WTC11 (cell line): ENCODE data around the gene ADH7. TPM values are rescaled to one million over a fixed set of nuclear protein-coding genes. Genes with fewer than 3 reads are reported as not detected.
A peak's percentile ranks its signal among the peaks of the same experiment; 100 is the strongest.
"Not testable (repeated sequence)": the region's sequence is repeated elsewhere in the genome, so short reads cannot be mapped to it uniquely, and the experiment has no call there.

Experiments used
- ATAC-seq: fragments of 200-7000 bp; cut with Tn5 transposase; 2 replicates; pipeline ENCODE4 v1.10.0; 2021; ENCODE audit warnings: mild to moderate bottlenecking, moderate library complexity
- CTCF ChIA-PET: fragments of 300-600 bp; sonication (Branson Sonifier 250); formaldehyde crosslinking; loops from one replicate; lab custom pipeline; 2021; ENCODE audit warnings: antibody characterized with exemption; lab: Charles Lee
- POLR2A ChIA-PET: fragments of 350-600 bp; sonication (Branson Sonifier 250); formaldehyde crosslinking; loops from one replicate; lab custom pipeline; 2021; ENCODE audit warnings: antibody characterized with exemption; lab: Charles Lee
- DNase-seq: peaks from one replicate; pipeline ENCODE4 v3.0.0; 2021; ENCODE audit warnings: low spot score
- H3K27ac Mint-ChIP-seq: 2 replicates; pipeline ENCODE4 v1.8.0; 2021; ENCODE audit warnings: mixed read lengths
- H3K27me3 Mint-ChIP-seq: 2 replicates; pipeline ENCODE4 v1.8.0; 2021; ENCODE audit warnings: low read depth, mild to moderate bottlenecking, moderate library complexity, mixed read lengths
- H3K36me3 Mint-ChIP-seq: 2 replicates; pipeline ENCODE4 v1.8.0; 2021; ENCODE audit warnings: mixed read lengths
- H3K4me1 Mint-ChIP-seq: 2 replicates; pipeline ENCODE4 v1.8.0; 2022; ENCODE audit warnings: mixed read lengths
- H3K4me3 Mint-ChIP-seq: 2 replicates; pipeline ENCODE4 v1.8.0; 2021; ENCODE audit warnings: mild to moderate bottlenecking, moderate library complexity, mixed read lengths
- H3K9me3 Mint-ChIP-seq: 2 replicates; pipeline ENCODE4 v1.8.0; 2021; ENCODE audit warnings: mixed read lengths
- AR ChIP-seq: fragments of 250-450 bp; sonication (Bioruptor Pico); IDR thresholded peaks from 2 replicates; pipeline ENCODE4 v1.9.0; 2021; ENCODE audit warnings: mild to moderate bottlenecking
- ATF1 ChIP-seq: sonication (generic); formaldehyde crosslinking; IDR thresholded peaks from 2 replicates; pipeline ENCODE4 v1.8.1; 2023; ENCODE audit warnings: mild to moderate bottlenecking, moderate library complexity, missing genetic modification reagents
- ATF3 ChIP-seq: sonication (generic); formaldehyde crosslinking; conservative IDR thresholded peaks from 2 replicates; pipeline ENCODE4 v1.8.1; 2022; ENCODE audit warnings: mild to moderate bottlenecking, missing genetic modification reagents
- EMX1 ChIP-seq: fragments of 250-450 bp; sonication (Bioruptor Pico); IDR thresholded peaks from 2 replicates; pipeline ENCODE4 v1.8.0; 2021; ENCODE audit warnings: mild to moderate bottlenecking
- GABPB1 ChIP-seq: sonication (generic); formaldehyde crosslinking; IDR thresholded peaks from 2 replicates; pipeline ENCODE4 v1.8.1; 2023; ENCODE audit warnings: mild to moderate bottlenecking, missing genetic modification reagents
- GRHL2 ChIP-seq: fragments of 250-450 bp; sonication (Bioruptor Pico); IDR thresholded peaks from 2 replicates; pipeline ENCODE4 v1.8.0; 2022; ENCODE audit warnings: mild to moderate bottlenecking, moderate library complexity; ENCODE audit not compliant: insufficient replicate concordance, severe bottlenecking
- NFATC4 ChIP-seq: fragments of 250-450 bp; sonication (Bioruptor Pico); IDR thresholded peaks from 2 replicates; pipeline ENCODE4 v1.9.0; 2021; ENCODE audit warnings: mild to moderate bottlenecking
- NR1H2 ChIP-seq: sonication (generic); formaldehyde crosslinking; IDR thresholded peaks from 2 replicates; pipeline ENCODE4 v1.9.0; 2021; ENCODE audit warnings: mild to moderate bottlenecking, moderate library complexity, missing genetic modification reagents
- SMAD4 ChIP-seq: sonication (generic); formaldehyde crosslinking; IDR thresholded peaks from 2 replicates; pipeline ENCODE4 v1.8.0; 2022; ENCODE audit warnings: mild to moderate bottlenecking, missing genetic modification reagents
- SOX15 ChIP-seq: fragments of 250-450 bp; sonication (Bioruptor Pico); IDR thresholded peaks from 2 replicates; pipeline ENCODE4 v1.9.0; 2021; ENCODE audit warnings: mild to moderate bottlenecking
- ZNF263 ChIP-seq: sonication (generic); formaldehyde crosslinking; IDR thresholded peaks from 2 replicates; pipeline ENCODE4 v1.8.1; 2022; ENCODE audit warnings: low read depth, mild to moderate bottlenecking, moderate library complexity, missing genetic modification reagents
- ZNF281 ChIP-seq: sonication (generic); formaldehyde crosslinking; IDR thresholded peaks from 2 replicates; pipeline ENCODE4 v1.8.0; 2023; ENCODE audit warnings: mild to moderate bottlenecking, missing genetic modification reagents
- ZNF317 ChIP-seq: sonication (generic); formaldehyde crosslinking; IDR thresholded peaks from 2 replicates; pipeline ENCODE4 v1.8.1; 2023; ENCODE audit warnings: low read depth, mild to moderate bottlenecking, moderate library complexity, missing genetic modification reagents, borderline replicate concordance
- total RNA-seq: library from RNA; stranded (reverse); gene quantifications from 3 replicates; pipeline ENCODE4 v1.2.3, GENCODE V29; 2021
- TF ChIP-seq, protein P1 (sequence below): fragments of 250-450 bp; sonication (Bioruptor Pico); IDR thresholded peaks from 2 replicates; pipeline ENCODE4 v1.9.0; 2021; ENCODE audit warnings: moderate library complexity, mild to moderate bottlenecking, inconsistent platforms, borderline replicate concordance
- TF ChIP-seq, protein P2 (sequence below): fragments of 200-600 bp; IDR thresholded peaks from 2 replicates; pipeline ENCODE4 v1.8.0; 2022; ENCODE audit warnings: antibody characterized with exemption
- TF ChIP-seq, protein P3 (sequence below): sonication (generic); formaldehyde crosslinking; IDR thresholded peaks from 2 replicates; pipeline ENCODE4 v1.8.1; 2023; ENCODE audit warnings: mild to moderate bottlenecking, missing genetic modification reagents
- TF ChIP-seq, protein P4 (sequence below): fragments of 250-450 bp; sonication (Bioruptor Pico); IDR thresholded peaks from 2 replicates; pipeline ENCODE4 v1.8.0; 2021; ENCODE audit warnings: mild to moderate bottlenecking

ADH7 gene
- total RNA-seq, 1 experiment from 2014 or later: not detected

GRCh38 chr4:99430106-99430505 lies 5.0 kb downstream of the ADH7 start (continued):
- no peak for TF ChIP-seq ZNF281 (CRISPR knock-in tag)
- TF ChIP-seq, protein P1, sequence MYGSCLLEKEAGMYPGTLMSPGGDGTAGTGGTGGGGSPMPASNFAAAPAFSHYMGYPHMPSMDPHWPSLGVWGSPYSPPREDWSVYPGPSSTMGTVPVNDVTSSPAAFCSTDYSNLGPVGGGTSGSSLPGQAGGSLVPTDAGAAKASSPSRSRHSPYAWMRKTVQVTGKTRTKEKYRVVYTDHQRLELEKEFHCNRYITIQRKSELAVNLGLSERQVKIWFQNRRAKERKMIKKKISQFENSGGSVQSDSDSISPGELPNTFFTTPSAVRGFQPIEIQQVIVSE (CRISPR knock-in tag): no peak
- no peak for TF ChIP-seq ZNF263 (CRISPR knock-in tag)
- no peak for TF ChIP-seq ATF3 (CRISPR knock-in tag)
- TF ChIP-seq, all 79 proteins: peak for 0

DNA sequence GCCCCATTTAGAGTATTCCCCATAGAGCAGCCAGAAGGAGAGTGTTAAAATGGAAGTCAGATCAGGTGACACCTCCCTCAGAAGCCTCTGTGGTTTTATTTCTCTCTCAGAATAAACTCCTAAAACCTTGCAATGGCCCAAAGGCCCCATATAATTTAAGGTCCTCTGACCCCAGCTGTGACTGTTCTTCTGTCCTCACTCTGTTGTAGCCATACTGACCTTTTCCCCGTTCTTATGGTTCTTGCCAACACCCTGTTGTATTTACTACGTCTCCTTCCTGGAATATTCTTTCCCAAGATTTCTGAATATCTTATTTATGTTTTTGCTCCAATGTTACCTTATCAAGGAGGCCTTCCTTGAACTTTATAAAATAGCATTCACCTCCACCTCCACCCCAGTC lies 18.0 kb downstream of the ADH7 start:
- Mint-ChIP-seq H3K9me3 (peaks cover 18% of the 10 kb centered on the region), H3K4me1 (no peaks in the 10 kb centered on the region), H3K27me3 (no peaks in the 10 kb centered on the region), H3K27ac (no peak overlapping the region), H3K36me3 (0 out of 2 replicates have a peak, but pooled peaks cover 3% of the 10 kb centered on the region), H3K4me3 (no peak overlapping the region)
- no peak for TF ChIP-seq GABPB1 (CRISPR knock-in tag)
- no peak for TF ChIP-seq SOX15
- TF ChIP-seq ZNF317 (CRISPR knock-in tag): no peak
- no peak for TF ChIP-seq NFATC4
- no peak for TF ChIP-seq AR (CRISPR knock-in tag)
- TF ChIP-seq ATF1 (CRISPR knock-in tag): no peak
- TF ChIP-seq, protein P2, sequence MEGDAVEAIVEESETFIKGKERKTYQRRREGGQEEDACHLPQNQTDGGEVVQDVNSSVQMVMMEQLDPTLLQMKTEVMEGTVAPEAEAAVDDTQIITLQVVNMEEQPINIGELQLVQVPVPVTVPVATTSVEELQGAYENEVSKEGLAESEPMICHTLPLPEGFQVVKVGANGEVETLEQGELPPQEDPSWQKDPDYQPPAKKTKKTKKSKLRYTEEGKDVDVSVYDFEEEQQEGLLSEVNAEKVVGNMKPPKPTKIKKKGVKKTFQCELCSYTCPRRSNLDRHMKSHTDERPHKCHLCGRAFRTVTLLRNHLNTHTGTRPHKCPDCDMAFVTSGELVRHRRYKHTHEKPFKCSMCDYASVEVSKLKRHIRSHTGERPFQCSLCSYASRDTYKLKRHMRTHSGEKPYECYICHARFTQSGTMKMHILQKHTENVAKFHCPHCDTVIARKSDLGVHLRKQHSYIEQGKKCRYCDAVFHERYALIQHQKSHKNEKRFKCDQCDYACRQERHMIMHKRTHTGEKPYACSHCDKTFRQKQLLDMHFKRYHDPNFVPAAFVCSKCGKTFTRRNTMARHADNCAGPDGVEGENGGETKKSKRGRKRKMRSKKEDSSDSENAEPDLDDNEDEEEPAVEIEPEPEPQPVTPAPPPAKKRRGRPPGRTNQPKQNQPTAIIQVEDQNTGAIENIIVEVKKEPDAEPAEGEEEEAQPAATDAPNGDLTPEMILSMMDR: no peak
- TF ChIP-seq SMAD4: no peak
- TF ChIP-seq NR1H2 (CRISPR knock-in tag): no peak
- TF ChIP-seq EMX1 (CRISPR knock-in tag): no peak
- TF ChIP-seq, protein P3, sequence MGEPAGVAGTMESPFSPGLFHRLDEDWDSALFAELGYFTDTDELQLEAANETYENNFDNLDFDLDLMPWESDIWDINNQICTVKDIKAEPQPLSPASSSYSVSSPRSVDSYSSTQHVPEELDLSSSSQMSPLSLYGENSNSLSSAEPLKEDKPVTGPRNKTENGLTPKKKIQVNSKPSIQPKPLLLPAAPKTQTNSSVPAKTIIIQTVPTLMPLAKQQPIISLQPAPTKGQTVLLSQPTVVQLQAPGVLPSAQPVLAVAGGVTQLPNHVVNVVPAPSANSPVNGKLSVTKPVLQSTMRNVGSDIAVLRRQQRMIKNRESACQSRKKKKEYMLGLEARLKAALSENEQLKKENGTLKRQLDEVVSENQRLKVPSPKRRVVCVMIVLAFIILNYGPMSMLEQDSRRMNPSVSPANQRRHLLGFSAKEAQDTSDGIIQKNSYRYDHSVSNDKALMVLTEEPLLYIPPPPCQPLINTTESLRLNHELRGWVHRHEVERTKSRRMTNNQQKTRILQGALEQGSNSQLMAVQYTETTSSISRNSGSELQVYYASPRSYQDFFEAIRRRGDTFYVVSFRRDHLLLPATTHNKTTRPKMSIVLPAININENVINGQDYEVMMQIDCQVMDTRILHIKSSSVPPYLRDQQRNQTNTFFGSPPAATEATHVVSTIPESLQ (CRISPR knock-in tag): no peak
- TF ChIP-seq, protein P4, sequence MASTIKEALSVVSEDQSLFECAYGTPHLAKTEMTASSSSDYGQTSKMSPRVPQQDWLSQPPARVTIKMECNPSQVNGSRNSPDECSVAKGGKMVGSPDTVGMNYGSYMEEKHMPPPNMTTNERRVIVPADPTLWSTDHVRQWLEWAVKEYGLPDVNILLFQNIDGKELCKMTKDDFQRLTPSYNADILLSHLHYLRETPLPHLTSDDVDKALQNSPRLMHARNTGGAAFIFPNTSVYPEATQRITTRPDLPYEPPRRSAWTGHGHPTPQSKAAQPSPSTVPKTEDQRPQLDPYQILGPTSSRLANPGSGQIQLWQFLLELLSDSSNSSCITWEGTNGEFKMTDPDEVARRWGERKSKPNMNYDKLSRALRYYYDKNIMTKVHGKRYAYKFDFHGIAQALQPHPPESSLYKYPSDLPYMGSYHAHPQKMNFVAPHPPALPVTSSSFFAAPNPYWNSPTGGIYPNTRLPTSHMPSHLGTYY (CRISPR knock-in tag): no peak
- TF ChIP-seq GRHL2: no peak
- CTCF ChIA-PET: no interaction called here
- POLR2A ChIA-PET: no interaction called here
- DNase-seq: no peak
- no peak for ATAC-seq

- H3K9me3 Mint-ChIP-seq, H3K36me3 Mint-ChIP-seq, ATAC-seq, H3K27me3 Mint-ChIP-seq, H3K4me1 Mint-ChIP-seq, H3K27ac Mint-ChIP-seq, H3K4me3 Mint-ChIP-seq, CTCF ChIA-PET: not testable (repeated sequence)
- peak; percentile 16 for DNase-seq
- POLR2A ChIA-PET: interaction anchor here (0.5 kb wide), 1 partner anchor 23 kb away, joined by 3 read pairs; no protein-coding TSS in a partner anchor
These were observed 19.4 kb downstream of the ADH7 start for GRCh38 chr4:99415762-99416161.

DNA sequence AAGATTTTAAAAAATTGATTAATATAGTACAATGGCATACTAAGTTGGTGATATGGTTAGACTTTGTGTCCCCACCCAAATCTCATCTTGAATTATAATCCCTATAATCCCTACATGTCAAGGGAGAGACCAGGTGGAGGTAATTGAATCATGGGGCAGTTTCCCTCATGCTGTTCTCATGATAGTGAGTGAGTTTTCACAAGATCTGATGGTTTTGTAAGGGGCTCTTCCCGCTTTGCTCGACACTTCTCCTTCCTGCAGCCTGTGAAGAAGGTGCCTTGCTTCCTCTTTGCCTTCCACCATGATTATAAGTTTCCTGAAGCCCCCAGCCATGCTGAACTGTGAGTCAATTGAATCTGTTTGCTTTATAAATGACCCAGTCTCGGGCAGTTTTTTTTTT lies 20.2 kb downstream of the ADH7 start:
- CTCF ChIA-PET, POLR2A ChIA-PET, ATAC-seq: not testable (repeated sequence)

More for the DNA sequence above, 20.2 kb downstream of the ADH7 start:
- H3K9me3 Mint-ChIP-seq, H3K4me3 Mint-ChIP-seq, H3K36me3 Mint-ChIP-seq, H3K4me1 Mint-ChIP-seq, H3K27ac Mint-ChIP-seq, H3K27me3 Mint-ChIP-seq, DNase-seq: not testable (repeated sequence)
